ENCODE results near the gene FOLR3.

- TF ChIP-seq, protein P1, sequence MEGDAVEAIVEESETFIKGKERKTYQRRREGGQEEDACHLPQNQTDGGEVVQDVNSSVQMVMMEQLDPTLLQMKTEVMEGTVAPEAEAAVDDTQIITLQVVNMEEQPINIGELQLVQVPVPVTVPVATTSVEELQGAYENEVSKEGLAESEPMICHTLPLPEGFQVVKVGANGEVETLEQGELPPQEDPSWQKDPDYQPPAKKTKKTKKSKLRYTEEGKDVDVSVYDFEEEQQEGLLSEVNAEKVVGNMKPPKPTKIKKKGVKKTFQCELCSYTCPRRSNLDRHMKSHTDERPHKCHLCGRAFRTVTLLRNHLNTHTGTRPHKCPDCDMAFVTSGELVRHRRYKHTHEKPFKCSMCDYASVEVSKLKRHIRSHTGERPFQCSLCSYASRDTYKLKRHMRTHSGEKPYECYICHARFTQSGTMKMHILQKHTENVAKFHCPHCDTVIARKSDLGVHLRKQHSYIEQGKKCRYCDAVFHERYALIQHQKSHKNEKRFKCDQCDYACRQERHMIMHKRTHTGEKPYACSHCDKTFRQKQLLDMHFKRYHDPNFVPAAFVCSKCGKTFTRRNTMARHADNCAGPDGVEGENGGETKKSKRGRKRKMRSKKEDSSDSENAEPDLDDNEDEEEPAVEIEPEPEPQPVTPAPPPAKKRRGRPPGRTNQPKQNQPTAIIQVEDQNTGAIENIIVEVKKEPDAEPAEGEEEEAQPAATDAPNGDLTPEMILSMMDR (IDR thresholded peaks at IDR 0.05) = no peak
- TF ChIP-seq POLR2A (IDR thresholded peaks at IDR 0.05) (no peak), POLR2AphosphoS5 (IDR thresholded peaks at IDR 0.05) (no peak)
Observed at GRCh38 chr11:72188267-72188666, 52.7 kb downstream of the FOLR3 start.
